Mesodermal cell (in vitro differentiated cells): ENCODE measurements around the gene ACHE.

Source experiments
- H3K27ac ChIP-seq: 2 replicates; pipeline ENCODE4 v1.7.0; 2013; ENCODE audit warnings: mild to moderate bottlenecking, low read depth, low read length, moderate library complexity; ENCODE audit not compliant: severe bottlenecking
- H3K36me3 ChIP-seq: 2 replicates; pipeline ENCODE4 v1.7.1; 2013; ENCODE audit warnings: mild to moderate bottlenecking, low read length, moderate library complexity; ENCODE audit not compliant: control insufficient read depth, insufficient read depth
- H3K4me1 ChIP-seq: one replicate; pipeline ENCODE4 v1.7.1; 2013; ENCODE audit warnings: mild to moderate bottlenecking, low read length; ENCODE audit not compliant: insufficient read depth, control insufficient read depth, poor library complexity, severe bottlenecking
- H3K4me3 ChIP-seq: 2 replicates; pipeline ENCODE4 v1.7.0; 2013; ENCODE audit warnings: low read length, control low read depth, mild to moderate bottlenecking; ENCODE audit not compliant: insufficient read depth, poor library complexity, severe bottlenecking; ENCODE audit errors: extremely low read depth
- H3K9me3 ChIP-seq: 2 replicates; pipeline ENCODE4 v1.7.1; 2013; ENCODE audit warnings: mild to moderate bottlenecking, low read length, moderate library complexity; ENCODE audit not compliant: control insufficient read depth
- WGBS, 2 experiments: methylation state at CpG; one replicate each; pipeline ENCODE4 v1.1.5; 2013; ENCODE audit warnings: missing lambda C conversion rate in 2 of 2; ENCODE audit not compliant: insufficient coverage in 2 of 2; 5-methylcytosine and 5-hydroxymethylcytosine counted together

Gene ACHE

GRCh38 chr7:100867040-100867775 lies 28.5 kb downstream of the ACHE start, which contains the start of gene TRIP6:
TSS of gene TRIP6 (plus strand) at chr7:100867387. CDS start at chr7:100867498, 111 bp downstream.
- 0 to 1% methylated on average over 17 to 27 of the region's 42 CpGs for WGBS, 2 experiments
- Histone ChIP-seq H3K9me3 (no peaks in the 10 kb centered on the region), H3K4me1 (peaks cover 7% of the 10 kb centered on the region), H3K36me3 (peaks cover 32% of the 10 kb centered on the region), H3K4me3 (peak within 1 kb of the TSS; percentile 98), H3K27ac (peak within 1 kb of the TSS; percentile 90)

GRCh38 chr7:100866729-100867039 lies 29.0 kb downstream of the ACHE start:
- Histone ChIP-seq H3K4me3 (peak overlapping the region; percentile 98), H3K36me3 (peaks cover 28% of the 10 kb centered on the region), H3K9me3 (no peaks in the 10 kb centered on the region), H3K27ac (peak overlapping the region; percentile 90), H3K4me1 (peaks cover 7% of the 10 kb centered on the region)
- 86 to 88% methylated on average over 1 to 3 of the region's 5 CpGs for WGBS, 2 experiments

- H3K27ac ChIP-seq: no peak overlapping the region
- H3K9me3 ChIP-seq: no peaks in the 10 kb centered on the region
- WGBS, 2 experiments: 94 to 98% methylated on average over 31 to 38 of the region's 46 CpGs
- H3K4me1 ChIP-seq: peaks cover 7% of the 10 kb centered on the region
- H3K36me3 ChIP-seq: peaks cover 28% of the 10 kb centered on the region
- H3K4me3 ChIP-seq: peak overlapping the region; percentile 98
These were observed 29.6 kb downstream of the ACHE start for GRCh38 chr7:100865938-100866728.

GRCh38 chr7:100865372-100865911 lies 30.2 kb downstream of the ACHE start:
- H3K4me1 ChIP-seq: peaks cover 7% of the 10 kb centered on the region
- H3K27ac ChIP-seq: no peak overlapping the region
- no peaks in the 10 kb centered on the region for H3K9me3 ChIP-seq
- 86 to 91% methylated on average over 17 of the region's 17 CpGs for WGBS, 2 experiments
- H3K4me3 ChIP-seq: no peak overlapping the region
- H3K36me3 ChIP-seq: peaks cover 28% of the 10 kb centered on the region

- WGBS, 2 experiments: 94 to 97% methylated on average over 5 to 8 of the region's 12 CpGs
- Histone ChIP-seq H3K27ac (no peak overlapping the region), H3K36me3 (peaks cover 26% of the 10 kb centered on the region), H3K9me3 (no peaks in the 10 kb centered on the region), H3K4me1 (peaks cover 7% of the 10 kb centered on the region), H3K4me3 (no peak overlapping the region)
These were observed 31.3 kb downstream of the ACHE start for GRCh38 chr7:100864263-100864845.

GRCh38 chr7:100863406-100863950 lies 32.2 kb downstream of the ACHE start:
- Histone ChIP-seq H3K27ac (no peak overlapping the region), H3K4me1 (peaks cover 2% of the 10 kb centered on the region), H3K9me3 (no peaks in the 10 kb centered on the region), H3K4me3 (no peak overlapping the region), H3K36me3 (peaks cover 22% of the 10 kb centered on the region)
- WGBS, 2 experiments: 87 to 92% methylated on average over 9 of the region's 10 CpGs

GRCh38 chr7:100861616-100861985 lies 34.1 kb downstream of the ACHE start:
- H3K27ac ChIP-seq: no peak overlapping the region
- 98 to 100% methylated on average over 2 to 7 of the region's 14 CpGs for WGBS, 2 experiments
- no peaks in the 10 kb centered on the region for H3K9me3 ChIP-seq
- H3K4me3 ChIP-seq: no peak overlapping the region
- H3K36me3 ChIP-seq: peaks cover 26% of the 10 kb centered on the region
- H3K4me1 ChIP-seq: peaks cover 5% of the 10 kb centered on the region

GRCh38 chr7:100860702-100861615 lies 34.7 kb downstream of the ACHE start:
- Histone ChIP-seq H3K27ac (no peak overlapping the region), H3K9me3 (no peaks in the 10 kb centered on the region), H3K4me3 (no peak overlapping the region), H3K36me3 (peaks cover 31% of the 10 kb centered on the region), H3K4me1 (peaks cover 8% of the 10 kb centered on the region)
- WGBS, 2 experiments: 91 to 92% methylated on average over 12 to 16 of the region's 18 CpGs

GRCh38 chr7:100859856-100860255 lies 35.8 kb downstream of the ACHE start:
- H3K4me1 ChIP-seq: peaks cover 8% of the 10 kb centered on the region
- H3K36me3 ChIP-seq: peaks cover 34% of the 10 kb centered on the region
- H3K9me3 ChIP-seq: no peaks in the 10 kb centered on the region
- WGBS, 2 experiments: 88 to 93% methylated on average over 13 to 14 of the region's 15 CpGs
- no peak overlapping the region for H3K27ac ChIP-seq
- no peak overlapping the region for H3K4me3 ChIP-seq

GRCh38 chr7:100856871-100857282 lies 38.8 kb downstream of the ACHE start:
- H3K27ac ChIP-seq: peak overlapping the region; percentile 36
- 76 to 81% methylated on average over 16 of the region's 16 CpGs for WGBS, 2 experiments
- no peaks in the 10 kb centered on the region for H3K9me3 ChIP-seq
- peaks cover 34% of the 10 kb centered on the region for H3K36me3 ChIP-seq
- H3K4me1 ChIP-seq: peaks cover 8% of the 10 kb centered on the region
- H3K4me3 ChIP-seq: no peak overlapping the region
